NOMO-1 treated with DMSO at 0.1 percent for 48 hours (cell line): ENCODE results near the gene FCN1.
A peak's percentile ranks its signal among the peaks of the same experiment; 100 is the strongest.

Source experiments
- DNase-seq: peaks from one replicate; lab custom pipeline; 2025; ENCODE audit not compliant: unreplicated experiment; lab: John Stamatoyannopoulos, UW

The FCN1 gene

DNA sequence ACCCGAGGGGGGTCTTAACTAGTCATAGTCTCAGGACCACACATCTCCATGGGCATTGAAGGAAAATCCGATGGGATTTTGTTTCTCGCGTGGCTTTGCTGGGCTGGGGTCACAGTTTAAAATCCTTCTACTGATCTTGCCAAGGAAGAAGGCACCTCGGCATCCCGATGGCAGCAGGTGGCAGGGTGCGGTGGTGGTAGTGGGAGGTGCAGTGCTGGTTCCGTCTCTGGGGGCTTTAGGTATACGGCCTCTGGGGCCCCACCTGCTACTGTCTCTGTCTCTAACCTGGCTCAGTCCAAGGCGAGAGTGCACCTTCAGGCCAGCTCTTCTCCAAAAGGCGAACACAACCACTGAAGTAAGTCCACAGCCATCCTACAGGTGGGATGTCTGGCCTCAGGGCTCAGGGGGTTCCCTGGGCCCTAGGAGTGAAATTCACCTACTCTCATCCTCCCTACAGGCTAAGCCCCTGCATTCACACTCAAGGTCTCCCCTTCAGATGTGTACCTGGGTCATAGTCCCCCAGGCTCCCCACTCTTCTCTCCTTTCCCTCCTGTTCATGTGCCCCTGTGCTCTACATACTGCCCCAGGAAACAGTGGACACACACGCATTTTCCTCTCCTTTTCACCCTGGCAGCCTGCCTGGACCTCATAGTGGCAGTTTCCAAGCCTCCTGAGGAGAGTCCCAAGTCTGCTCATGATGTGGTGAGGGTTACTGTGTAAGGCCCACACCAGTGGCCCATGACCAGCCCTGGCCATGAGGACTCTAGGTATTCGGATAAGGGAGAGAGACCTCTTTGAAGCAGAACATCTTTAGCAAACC is 37.8 kb downstream of the FCN1 start:
- no peak for DNase-seq

GRCh38 chr9:134877541-134877940 is 40.2 kb downstream of the FCN1 start:
- no peak for DNase-seq

GRCh38 chr9:134875371-134875770 is 42.3 kb downstream of the FCN1 start:
- peak; percentile 42 for DNase-seq

- DNase-seq: no peak
These were observed 45.1 kb downstream of the FCN1 start for GRCh38 chr9:134872482-134873231.

DNA sequence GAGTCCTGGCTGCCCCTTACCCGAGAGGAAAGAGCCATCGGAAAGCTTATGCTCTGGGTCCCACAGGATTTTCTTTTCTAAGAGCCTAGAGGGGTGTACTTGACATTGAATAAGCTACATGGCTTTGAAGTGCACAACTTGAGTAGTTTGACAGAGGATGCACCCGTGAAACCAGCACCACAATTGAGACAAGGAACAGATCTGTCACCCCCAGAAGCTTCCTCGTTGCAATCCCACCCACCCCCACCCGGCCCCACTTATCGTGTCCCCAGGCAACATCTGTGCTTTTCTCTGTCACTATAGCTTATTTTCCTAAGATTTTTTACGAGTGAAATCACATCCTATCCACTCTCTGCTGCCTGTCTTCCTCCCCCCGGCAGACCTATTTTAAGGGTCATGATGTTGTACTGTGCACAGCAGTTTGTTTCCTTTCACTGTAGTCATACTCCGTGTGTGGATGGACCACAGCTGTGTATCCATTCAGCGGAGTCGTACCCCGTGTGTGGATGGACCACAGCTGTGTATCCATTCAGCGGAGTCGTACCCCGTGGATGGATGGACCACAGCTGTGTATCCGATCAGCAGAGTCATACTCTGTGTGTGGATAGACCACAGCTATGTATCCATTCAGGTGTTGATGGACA is 45.9 kb downstream of the FCN1 start:
- DNase-seq: no peak

GRCh38 chr9:134870746-134871662 is 46.7 kb downstream of the FCN1 start:
- no peak for DNase-seq

DNA sequence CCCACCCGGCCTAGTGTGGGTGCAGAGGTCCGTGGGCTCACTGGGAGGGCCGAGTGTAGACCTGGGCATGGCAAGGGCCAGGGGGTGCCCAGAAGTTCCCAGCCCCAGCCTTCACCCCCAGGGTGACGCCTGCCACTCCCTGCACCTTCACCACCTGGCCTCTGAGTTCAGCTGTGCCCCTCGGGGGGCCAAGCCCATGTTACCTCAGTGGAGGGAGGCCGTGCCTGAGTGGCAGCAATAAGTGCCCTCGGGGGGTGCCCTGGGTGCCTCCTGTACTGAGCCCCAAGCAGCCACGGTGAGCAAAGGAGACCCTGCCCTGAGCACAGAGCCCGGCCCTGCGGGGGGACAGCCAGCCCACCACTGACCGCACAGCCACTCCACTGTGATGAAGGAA is 47.4 kb downstream of the FCN1 start:
- no peak for DNase-seq

GRCh38 chr9:134869554-134870300 is 48.0 kb downstream of the FCN1 start:
- DNase-seq: no peak

DNA sequence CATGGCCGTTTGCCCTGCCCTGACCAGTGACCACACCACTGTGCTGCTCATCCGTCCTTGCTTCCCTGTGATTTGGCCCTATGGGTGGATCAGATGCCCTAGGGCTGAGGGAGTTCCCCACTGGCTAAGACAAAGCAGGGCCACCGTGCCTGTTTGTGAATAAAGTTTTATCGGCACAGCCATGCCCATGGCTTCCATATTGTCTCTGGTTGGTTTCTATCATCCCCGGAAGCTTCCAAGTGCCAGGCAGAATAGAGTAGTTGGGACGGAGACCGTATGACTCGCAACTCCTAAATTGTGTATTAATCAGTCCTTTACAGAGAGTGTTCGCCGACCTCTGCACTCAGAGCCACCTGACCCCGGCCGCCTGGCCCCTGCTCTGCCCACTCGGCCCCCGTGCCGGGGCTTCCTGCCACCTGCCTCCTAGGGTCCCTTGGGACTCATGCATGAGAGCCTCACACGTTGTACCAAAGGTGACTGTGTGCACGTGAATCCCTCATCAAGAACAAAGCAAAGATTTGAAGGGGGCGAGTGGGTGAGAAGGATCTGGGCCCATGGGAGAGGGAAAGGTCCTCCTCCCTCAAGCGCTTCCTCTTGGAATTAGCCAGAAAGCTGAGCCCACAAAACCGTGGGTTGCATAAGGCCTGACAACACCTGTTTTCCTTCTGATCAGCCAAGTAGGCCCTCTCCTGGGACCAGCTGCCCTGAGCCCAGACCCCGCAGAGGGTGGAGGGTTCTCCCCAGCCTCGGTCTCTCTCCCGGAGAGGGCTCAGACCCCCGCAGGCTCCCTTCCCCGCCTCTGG is 48.8 kb downstream of the FCN1 start:
- DNase-seq: no peak

- DNase-seq: no peak
These were observed 49.6 kb downstream of the FCN1 start for GRCh38 chr9:134867917-134868750.

DNA sequence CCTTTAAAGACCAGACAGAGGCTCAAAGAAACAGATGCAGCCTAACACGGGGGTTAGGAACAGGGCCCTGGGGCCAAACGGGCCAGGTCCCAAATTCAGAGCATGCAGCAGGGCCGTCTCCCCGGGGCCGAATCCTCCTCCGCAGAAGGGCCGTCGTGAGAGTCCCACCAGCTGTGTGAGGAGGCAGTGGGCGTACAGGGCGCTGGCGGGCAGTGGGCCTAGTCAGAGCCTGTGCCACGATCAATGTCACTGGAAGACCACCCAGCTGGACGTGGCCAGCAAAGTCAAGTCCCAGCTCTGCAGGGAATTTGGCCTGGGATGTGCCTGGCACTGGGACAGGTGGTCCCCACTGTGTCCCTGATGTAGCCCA is 52.9 kb downstream of the FCN1 start:
- no peak for DNase-seq

GRCh38 chr9:134863941-134864820 is 53.5 kb downstream of the FCN1 start:
- no peak for DNase-seq

GRCh38 chr9:134863306-134863902 is 54.3 kb downstream of the FCN1 start:
- no peak for DNase-seq

DNA sequence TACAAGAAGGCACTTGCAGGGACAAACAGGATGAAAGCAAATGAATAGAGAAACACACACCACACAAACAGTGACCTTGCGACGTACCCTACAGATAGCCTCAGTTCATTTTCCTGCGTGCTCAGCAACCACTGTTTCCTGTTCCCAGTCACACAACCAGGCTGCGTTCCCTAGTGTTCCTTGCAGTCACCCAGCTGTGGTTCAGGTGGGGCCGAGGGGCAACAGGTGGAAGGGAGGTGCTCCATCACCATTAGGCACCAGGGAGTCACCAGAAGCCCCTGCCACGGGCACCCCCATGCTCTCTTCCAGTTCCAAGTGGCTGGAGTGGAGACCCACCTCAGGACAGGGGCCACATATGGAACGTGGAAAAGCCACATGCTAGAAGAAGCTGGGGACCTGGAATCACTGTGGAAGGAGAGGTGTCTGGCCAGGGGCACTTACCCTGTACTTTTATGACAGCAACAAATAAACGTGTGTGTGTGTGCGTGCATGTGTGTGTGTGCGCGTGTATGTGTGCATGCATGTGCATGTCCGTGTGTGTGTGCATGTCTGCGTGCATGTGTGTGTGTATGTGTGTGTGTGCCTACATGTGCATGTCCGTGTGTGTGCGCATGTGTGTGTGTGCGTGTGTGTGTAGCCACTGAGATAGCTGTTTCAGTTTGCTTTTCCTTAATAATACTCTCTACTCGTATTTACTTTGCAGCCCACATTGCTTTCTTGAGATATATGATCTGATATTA is 55.9 kb downstream of the FCN1 start:
- no peak for DNase-seq

- DNase-seq: no peak
These were observed 57.2 kb downstream of the FCN1 start for GRCh38 chr9:134860510-134860909.

GRCh38 chr9:134858051-134858841 is 59.5 kb downstream of the FCN1 start:
- no peak for DNase-seq
